GM12878 (cell line): ENCODE data around the gene PRKN. TPM values are rescaled to one million over a fixed set of nuclear protein-coding genes. Genes with fewer than 3 reads are reported as not detected.

ENCODE experiments used
- ATAC-seq: fragments of 200-7000 bp; cut with Tn5 transposase; 3 replicates; pipeline ENCODE4 v1.9.1; 2020; ENCODE audit warnings: mild to moderate bottlenecking, moderate library complexity
- BruUV-seq: library from RNA; stranded (reverse); fragments of 400-500 nt; replicated peaks from 2 replicates; lab custom pipeline; 2021; lab: Mats Ljungman, UMichigan
- CTCF ChIA-PET: fragments of 300-600 bp; sonication (Branson Sonifier 250); formaldehyde crosslinking; extraction: SDS; loops from one replicate; lab custom pipeline; 2021; ENCODE audit warnings: inconsistent platforms; lab: Yijun Ruan, JAX
- POLR2A ChIA-PET: fragments of 350-600 bp; formaldehyde crosslinking; extraction: SDS; loops from one replicate; lab custom pipeline; 2021; ENCODE audit warnings: inconsistent platforms; lab: Charles Lee
- RAD21 ChIA-PET: fragments of 300-600 bp; sonication (Branson Sonifier 250); formaldehyde crosslinking; loops from one replicate; lab custom pipeline; 2023; ENCODE audit warnings: antibody characterized with exemption; ENCODE audit not compliant: unreplicated experiment; lab: Charles Lee
- SMC1A ChIA-PET: fragments of 300-600 bp; sonication (Branson Sonifier 250); formaldehyde crosslinking; loops from one replicate; lab custom pipeline; 2023; ENCODE audit not compliant: unreplicated experiment, uncharacterized antibody; lab: Charles Lee
- DNase-seq: peaks from one replicate; pipeline ENCODE4 v3.0.0-alpha.2; 2011; ENCODE audit warnings: low read depth, low spot score
- FAIRE-seq: peaks from 3 replicates; lab custom pipeline; 2011; peaks lifted over from hg19 to GRCh38; lab: Jason Lieb, UNC
- H2AFZ ChIP-seq: 2 replicates; pipeline ENCODE4 v1.6.0; 2011; ENCODE audit warnings: low read depth, low read length, control low read depth; ENCODE audit not compliant: control insufficient read depth
- H3K27ac ChIP-seq: 2 replicates; pipeline ENCODE4 v1.5.1; 2011; ENCODE audit warnings: control low read depth; ENCODE audit not compliant: control insufficient read depth, insufficient read depth
- H3K27me3 ChIP-seq, 2 experiments: replicated peaks in 1 of 2; 2 replicates each; pipeline versions ENCODE4 v1.6.0 to v1.6.1; 2011; ENCODE audit warnings: low read length in 1 of 2; ENCODE audit not compliant: control insufficient read depth in 2 of 2, insufficient read depth in 2 of 2
- H3K36me3 ChIP-seq, 2 experiments: 2 replicates each; pipeline ENCODE4 v1.5.1; 2011; ENCODE audit warnings: low read length in 1 of 2; ENCODE audit not compliant: control insufficient read depth in 2 of 2, insufficient read depth in 2 of 2
- H3K4me1 ChIP-seq: 2 replicates; pipeline ENCODE4 v1.6.1; 2011; ENCODE audit warnings: mild to moderate bottlenecking, low read length, moderate library complexity, mixed read lengths; ENCODE audit not compliant: control insufficient read depth, insufficient read depth
- H3K4me2 ChIP-seq: 2 replicates; pipeline ENCODE4 v1.6.0; 2011; ENCODE audit warnings: control low read depth; ENCODE audit not compliant: control insufficient read depth, insufficient read depth
- H3K4me3 ChIP-seq: fragments of 200-600 bp; sonication (generic); 2 replicates; pipeline ENCODE4 v1.5.1; 2016
- H3K79me2 ChIP-seq: 2 replicates; pipeline ENCODE4 v1.6.0; 2011; ENCODE audit warnings: low read length; ENCODE audit not compliant: control insufficient read depth, insufficient read depth
- H3K9ac ChIP-seq: 2 replicates; pipeline ENCODE4 v1.8.0; 2011; ENCODE audit warnings: low read length, control low read depth, mixed read lengths; ENCODE audit not compliant: control insufficient read depth, insufficient read depth
- H3K9me3 ChIP-seq: replicated peaks from 3 replicates; pipeline ENCODE4 v1.5.1; 2011; ENCODE audit warnings: mild to moderate bottlenecking, low read length; ENCODE audit not compliant: control insufficient read depth, insufficient read depth
- H4K20me1 ChIP-seq: 2 replicates; pipeline ENCODE4 v1.6.0; 2011; ENCODE audit not compliant: control insufficient read depth, insufficient read depth
- JUNB ChIP-seq: IDR thresholded peaks from 2 replicates; pipeline ENCODE4 v1.6.1; 2016; ENCODE audit warnings: antibody characterized with exemption, mild to moderate bottlenecking
- MYB ChIP-seq: fragments of 150-350 bp; IDR thresholded peaks from 2 replicates; pipeline ENCODE4 v1.6.1; 2014; ENCODE audit warnings: mild to moderate bottlenecking, low read depth, low read length, borderline replicate concordance
- NFYA ChIP-seq: IDR thresholded peaks from 2 replicates; pipeline ENCODE4 v1.6.1; 2011; ENCODE audit warnings: low read depth, mild to moderate bottlenecking, low read length, improper control_type of control experiment, borderline replicate concordance
- RCOR1 ChIP-seq: conservative IDR thresholded peaks from 2 replicates; pipeline ENCODE4 v1.6.1; 2012; ENCODE audit warnings: low read depth, low read length, improper control_type of control experiment
- SIX5 ChIP-seq: IDR thresholded peaks from 2 replicates; pipeline ENCODE4 v1.6.1; 2011; ENCODE audit warnings: mild to moderate bottlenecking, low read depth, low read length, moderate library complexity; ENCODE audit not compliant: severe bottlenecking
- ZNF207 ChIP-seq: fragments of 450-650 bp; IDR thresholded peaks from 2 replicates; pipeline ENCODE4 v1.6.1; 2014; ENCODE audit warnings: antibody characterized with exemption, mild to moderate bottlenecking, borderline replicate concordance
- WGBS: methylation state at CpG from one replicate; pipeline ENCODE4 v1.1.6; 2016; ENCODE audit warnings: low lambda C conversion rate; ENCODE audit not compliant: insufficient replicate concordance, insufficient coverage; ENCODE audit errors: missing lambda C conversion rate; 5-methylcytosine and 5-hydroxymethylcytosine counted together
- in situ Hi-C: fragments of 300-500 bp; cut with MboI; formaldehyde crosslinking; loops from 9 replicates; pipeline ENCODE4 v1.14.3; 2018; ENCODE audit warnings: mixed read lengths
- intact Hi-C: fragments of 100-400 bp; cut with micrococcal nuclease; formaldehyde crosslinking; loops from one replicate; pipeline ENCODE4 v1.14.2; 2022; ENCODE audit not compliant: unreplicated experiment
- polyA plus RNA-seq, 11 experiments: library from polyadenylated mRNA; depleted of rRNA in 4 of 11; unstranded in 6 of 11; stranded (reverse) in 5 of 11; fragments of >200 nt; fragmentation: Nextera tagmentation in 4 of 11; fragmentation: Illumina TruSeq in 1 of 11; extraction: Ambion mirVana in 4 of 11; extraction: Trizol in 1 of 11; gene quantifications; 1 replicate in 1 of 11; 2 replicates in 10 of 11; pipeline versions ENCODE4 v1.2.1 to v1.2.3, GENCODE V29; 2011 to 2016; ENCODE audit warnings: inconsistent platforms in 2 of 11, missing spikeins in 2 of 11, low read depth in 1 of 11
- total RNA-seq, 4 experiments: library from RNA; depleted of rRNA in 3 of 4; stranded (reverse); fragments of >200 nt in 3 of 4; fragmentation: Illumina TruSeq in 1 of 4; extraction: Trizol in 1 of 4; gene quantifications; 2 replicates each; pipeline versions ENCODE4 v1.2.1 to v1.2.3, GENCODE V29; 2013 to 2021
- TF ChIP-seq, protein P1 (sequence below): fragments of 150-350 bp; IDR thresholded peaks from 2 replicates; pipeline ENCODE4 v1.6.1; 2016; ENCODE audit warnings: low read depth, low read length

PRKN gene
- total and polyA plus RNA-seq, 10 of the 15 experiments (the other 5 are each of a cell fraction or from before 2014, with no cell fraction given): 0.06 to 0.09 TPM; not detected in 8

DNA sequence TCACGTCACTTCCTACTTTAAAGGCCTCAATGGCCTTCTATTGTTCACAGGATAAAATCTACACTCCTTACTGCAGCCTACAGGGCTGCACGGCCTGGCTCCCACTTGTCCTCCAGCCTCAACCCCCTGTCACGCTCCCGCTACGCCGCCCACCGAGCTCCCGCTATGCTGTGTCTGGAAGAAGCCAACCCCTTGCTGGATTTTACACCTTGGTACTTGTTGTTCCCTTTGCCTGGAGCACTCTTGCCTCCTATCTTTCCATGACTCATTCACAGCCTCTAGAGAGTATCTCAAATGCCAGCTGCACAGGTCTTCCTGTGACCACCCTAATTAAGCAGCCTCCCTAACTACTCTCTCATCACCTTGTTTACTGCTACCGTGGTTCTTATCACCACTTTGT, 259.9 kb downstream of the PRKN start:
- Histone ChIP-seq H3K4me3 (no peak overlapping the region), H3K36me3 (no peaks in the 10 kb centered on the region), H3K4me2 (no peak overlapping the region)
- intact Hi-C loops: no loop called here
- TF ChIP-seq NFYA: no peak
- TF ChIP-seq JUNB: no peak
- TF ChIP-seq ZNF207: no peak
- TF ChIP-seq MYB: no peak
- TF ChIP-seq SIX5: no peak
- TF ChIP-seq, protein P1, sequence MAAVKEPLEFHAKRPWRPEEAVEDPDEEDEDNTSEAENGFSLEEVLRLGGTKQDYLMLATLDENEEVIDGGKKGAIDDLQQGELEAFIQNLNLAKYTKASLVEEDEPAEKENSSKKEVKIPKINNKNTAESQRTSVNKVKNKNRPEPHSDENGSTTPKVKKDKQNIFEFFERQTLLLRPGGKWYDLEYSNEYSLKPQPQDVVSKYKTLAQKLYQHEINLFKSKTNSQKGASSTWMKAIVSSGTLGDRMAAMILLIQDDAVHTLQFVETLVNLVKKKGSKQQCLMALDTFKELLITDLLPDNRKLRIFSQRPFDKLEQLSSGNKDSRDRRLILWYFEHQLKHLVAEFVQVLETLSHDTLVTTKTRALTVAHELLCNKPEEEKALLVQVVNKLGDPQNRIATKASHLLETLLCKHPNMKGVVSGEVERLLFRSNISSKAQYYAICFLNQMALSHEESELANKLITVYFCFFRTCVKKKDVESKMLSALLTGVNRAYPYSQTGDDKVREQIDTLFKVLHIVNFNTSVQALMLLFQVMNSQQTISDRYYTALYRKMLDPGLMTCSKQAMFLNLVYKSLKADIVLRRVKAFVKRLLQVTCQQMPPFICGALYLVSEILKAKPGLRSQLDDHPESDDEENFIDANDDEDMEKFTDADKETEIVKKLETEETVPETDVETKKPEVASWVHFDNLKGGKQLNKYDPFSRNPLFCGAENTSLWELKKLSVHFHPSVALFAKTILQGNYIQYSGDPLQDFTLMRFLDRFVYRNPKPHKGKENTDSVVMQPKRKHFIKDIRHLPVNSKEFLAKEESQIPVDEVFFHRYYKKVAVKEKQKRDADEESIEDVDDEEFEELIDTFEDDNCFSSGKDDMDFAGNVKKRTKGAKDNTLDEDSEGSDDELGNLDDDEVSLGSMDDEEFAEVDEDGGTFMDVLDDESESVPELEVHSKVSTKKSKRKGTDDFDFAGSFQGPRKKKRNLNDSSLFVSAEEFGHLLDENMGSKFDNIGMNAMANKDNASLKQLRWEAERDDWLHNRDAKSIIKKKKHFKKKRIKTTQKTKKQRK: no peak
- TF ChIP-seq RCOR1: no peak
- TF ChIP-seq, all 136 proteins: peak for 0
- SMC1A ChIA-PET: no interaction called here
- Histone ChIP-seq H3K4me1 (no peaks in the 10 kb centered on the region), H3K79me2 (no peaks in the 10 kb centered on the region), H3K9me3 (no peaks in the 10 kb centered on the region), H3K9ac (no peak overlapping the region), H3K27ac (no peak overlapping the region), H3K27me3 (no peaks in the 10 kb centered on the region), H4K20me1 (no peaks in the 10 kb centered on the region), H2AFZ (no peak overlapping the region)
- CTCF ChIA-PET: no interaction called here
- WGBS: 50% methylated on average over 9 of the region's 9 CpGs
- RAD21 ChIA-PET: no interaction called here
- POLR2A ChIA-PET: no interaction called here
- no peak for DNase-seq
- ATAC-seq: no peak
- BruUV-seq: no TSS peak
- no peak for FAIRE-seq
- in situ Hi-C loops: no loop called here
